ENCODE results near the gene CDCA7.

DNA sequence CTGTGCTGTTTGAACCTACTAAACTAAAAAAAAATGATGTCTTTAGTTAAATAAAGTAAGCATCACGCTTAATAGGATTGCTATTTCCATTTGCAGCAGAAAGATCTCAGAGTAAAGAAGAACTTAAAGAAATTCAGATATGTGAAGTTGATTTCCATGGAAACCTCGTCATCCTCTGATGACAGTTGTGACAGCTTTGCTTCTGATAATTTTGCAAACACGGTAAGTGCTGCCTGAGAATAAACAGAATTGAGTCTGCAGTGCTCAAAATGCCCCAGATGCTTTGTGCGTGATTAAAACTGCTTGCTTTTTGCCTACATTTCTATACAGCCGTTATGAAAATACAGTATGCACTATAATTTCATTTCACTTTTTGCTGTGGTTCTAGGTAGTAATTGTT, 3.9 kb downstream of the CDCA7 start:
- TF ChIP-seq, protein P1, sequence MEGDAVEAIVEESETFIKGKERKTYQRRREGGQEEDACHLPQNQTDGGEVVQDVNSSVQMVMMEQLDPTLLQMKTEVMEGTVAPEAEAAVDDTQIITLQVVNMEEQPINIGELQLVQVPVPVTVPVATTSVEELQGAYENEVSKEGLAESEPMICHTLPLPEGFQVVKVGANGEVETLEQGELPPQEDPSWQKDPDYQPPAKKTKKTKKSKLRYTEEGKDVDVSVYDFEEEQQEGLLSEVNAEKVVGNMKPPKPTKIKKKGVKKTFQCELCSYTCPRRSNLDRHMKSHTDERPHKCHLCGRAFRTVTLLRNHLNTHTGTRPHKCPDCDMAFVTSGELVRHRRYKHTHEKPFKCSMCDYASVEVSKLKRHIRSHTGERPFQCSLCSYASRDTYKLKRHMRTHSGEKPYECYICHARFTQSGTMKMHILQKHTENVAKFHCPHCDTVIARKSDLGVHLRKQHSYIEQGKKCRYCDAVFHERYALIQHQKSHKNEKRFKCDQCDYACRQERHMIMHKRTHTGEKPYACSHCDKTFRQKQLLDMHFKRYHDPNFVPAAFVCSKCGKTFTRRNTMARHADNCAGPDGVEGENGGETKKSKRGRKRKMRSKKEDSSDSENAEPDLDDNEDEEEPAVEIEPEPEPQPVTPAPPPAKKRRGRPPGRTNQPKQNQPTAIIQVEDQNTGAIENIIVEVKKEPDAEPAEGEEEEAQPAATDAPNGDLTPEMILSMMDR (conservative IDR thresholded peaks at IDR 0.05; ENCODE audit: low read length): no peak
- TF ChIP-seq EZH2phosphoT487 (IDR thresholded peaks at IDR 0.05; ENCODE audit: borderline replicate concordance, low read depth, low read length): no peak

Measured in OCI-LY7 (cell line).